ENCODE measurements around the gene LZTS2.

- TF ChIP-seq CTCF (IDR thresholded peaks at IDR 0.05; ENCODE audit: low read length) (no peak), EZH2 (IDR thresholded peaks at IDR 0.05; ENCODE audit: borderline replicate concordance, low read length) (no peak)
Observed at GRCh38 chr10:101016814-101017213, 17.2 kb downstream of the LZTS2 start.
